ENCODE measurements around the gene PLA2G6.

GRCh38 chr22:38186429-38186828 lies 4.8 kb upstream of the PLA2G6 start:
- TF ChIP-seq CTCF (IDR thresholded peaks at IDR 0.05) (no peak), POLR2A (IDR thresholded peaks at IDR 0.05) (no peak), EP300 (IDR thresholded peaks at IDR 0.05) (no peak)

All from ovary (tissue), 3 donors.